HG03565 (cell line): Measurements from ENCODE around the gene ATP6V0A1.
"Not testable (repeated sequence)": the region's sequence is repeated elsewhere in the genome, so short reads cannot be mapped to it uniquely, and the experiment has no call there.

Source experiments
- ATAC-seq: cut with Tn5 transposase; IDR thresholded peaks from one replicate; pipeline ENCODE4 v1.9.1; 2021; ENCODE audit warnings: mild to moderate bottlenecking, moderate library complexity; ENCODE audit not compliant: unreplicated experiment

ATP6V0A1 gene

GRCh38 chr17:42555961-42556617 is 97.4 kb downstream of the ATP6V0A1 start:
- not testable (repeated sequence) for ATAC-seq

GRCh38 chr17:42559075-42559474 is 100.4 kb downstream of the ATP6V0A1 start:
- no peak for ATAC-seq

GRCh38 chr17:42560246-42560645 is 101.6 kb downstream of the ATP6V0A1 start:
- no peak for ATAC-seq

- peak; percentile 63 for ATAC-seq
Observed at GRCh38 chr17:42561897-42562387, 103.3 kb downstream of the ATP6V0A1 start, which contains the start of gene COASY. Gene COASY (plus strand): TSS chr17:42562148. CDS start chr17:42562623, 475 bp downstream.

GRCh38 chr17:42562388-42563142 is 103.9 kb downstream of the ATP6V0A1 start:
- no peak for ATAC-seq

GRCh38 chr17:42563143-42563509 is 104.4 kb downstream of the ATP6V0A1 start:
- no peak for ATAC-seq

GRCh38 chr17:42563543-42563942 is 104.9 kb downstream of the ATP6V0A1 start:
- no peak for ATAC-seq

GRCh38 chr17:42563950-42564349 is 105.3 kb downstream of the ATP6V0A1 start:
- ATAC-seq: no peak

- ATAC-seq: no peak
Observed at GRCh38 chr17:42564815-42565522, 106.3 kb downstream of the ATP6V0A1 start.

- no peak for ATAC-seq
Observed at GRCh38 chr17:42565523-42566214, 107.0 kb downstream of the ATP6V0A1 start.

GRCh38 chr17:42566215-42566882 is 107.7 kb downstream of the ATP6V0A1 start:
- ATAC-seq: no peak

- peak; percentile 44 for ATAC-seq
Observed at GRCh38 chr17:42566883-42567573, 108.3 kb downstream of the ATP6V0A1 start, which contains the start of gene MLX. Gene MLX (plus strand): TSS chr17:42567100. CDS start chr17:42567125, 25 bp downstream.

GRCh38 chr17:42568341-42569111 is 109.8 kb downstream of the ATP6V0A1 start:
- no peak for ATAC-seq

- ATAC-seq: no peak
Observed at GRCh38 chr17:42571435-42572225, 113.0 kb downstream of the ATP6V0A1 start.
